Measurements from ENCODE around the gene PLEKHO2. TPM values are rescaled to one million over a fixed set of nuclear protein-coding genes. Genes with fewer than 3 reads are reported as not detected.

PLEKHO2 gene
- total and polyA plus RNA-seq, 2 of the 13 experiments (the other 11 are each of a cell fraction or from before 2014, with no cell fraction given): 3.8 to 4.8 TPM

DNA sequence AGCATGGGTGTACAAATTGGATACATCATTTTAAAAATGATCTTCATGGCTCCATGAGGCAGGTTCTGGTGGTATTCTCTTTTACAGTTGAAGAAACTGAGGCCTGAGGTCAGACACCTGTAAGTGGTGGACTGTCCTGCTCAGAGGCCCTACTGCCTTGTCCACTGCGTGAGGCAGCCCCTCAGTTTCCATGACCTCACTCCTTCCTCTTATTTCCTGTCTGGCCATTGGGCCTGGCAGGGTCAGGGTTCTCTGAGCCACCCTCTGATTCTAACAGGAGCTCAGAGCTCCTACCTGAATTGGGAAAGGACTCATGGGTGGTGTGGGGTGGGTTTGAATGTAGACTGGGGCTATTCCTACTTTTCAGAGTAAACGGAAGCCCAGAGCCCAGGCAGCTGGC lies 17.5 kb downstream of the PLEKHO2 start:
- no peaks in the 10 kb centered on the region for H3K9me3 ChIP-seq (ENCODE audit: low read length)
- WGBS (ENCODE audit: low lambda C conversion rate): 100% methylated on average over 2 of the region's 2 CpGs
- in situ Hi-C loops (cut with HindIII; ENCODE audit: extremely low pct_ligation_motif_present, low pct_unique_long_range_greater_than_20kb) (no loop called here), intact Hi-C loops (cut with micrococcal nuclease; ENCODE audit: unreplicated experiment) (no loop called here)
- BruUV-seq (replicated peaks): no TSS peak
- H4K20me1 ChIP-seq (ENCODE audit: insufficient read depth, low read length): no peaks in the 10 kb centered on the region
- H2AFZ ChIP-seq (ENCODE audit: low read length): no peak overlapping the region
- no peak overlapping the region for H3K9ac ChIP-seq (ENCODE audit: insufficient read depth, low read depth, low read length)
- ChIA-PET POLR2A (no interaction called here), CTCF (ENCODE audit: low intra/inter-chr PET ratio, low total read pairs) (no interaction called here)
- H3K4me3 ChIP-seq (replicated peaks in 1 of 3; ENCODE audit: insufficient read depth in 1 of 3, low read depth in 2 of 3, low read length in 3 of 3): no peak overlapping the region
- peaks cover 13 to 28% of the 10 kb centered on the region in 2 experiments; a peak in 4 of 5 replicates for H3K36me3 ChIP-seq (replicated peaks in 1 of 2; ENCODE audit: control insufficient read depth in 1 of 2, insufficient read depth in 2 of 2, low read length in 2 of 2)
- no peak overlapping the region for H3K4me2 ChIP-seq (ENCODE audit: low read depth, low read length)
- DNase-seq (ENCODE audit: low spot score) (no peak), FAIRE-seq (no peak), ATAC-seq (no peak)
- H3K27ac ChIP-seq (ENCODE audit: extremely low read length, insufficient read depth, low read length): no peak overlapping the region
- TF ChIP-seq ZNF703 (CRISPR knock-in tag; IDR thresholded peaks at IDR 0.05; ENCODE audit: borderline replicate concordance) (no peak), ZFY (CRISPR knock-in tag; IDR thresholded peaks at IDR 0.05) (no peak)
- no peaks in the 10 kb centered on the region for H3K27me3 ChIP-seq (ENCODE audit: control insufficient read depth in 1 of 2, insufficient read depth in 2 of 2, low read length in 2 of 2)
- H3K4me1 ChIP-seq (ENCODE audit: insufficient read depth, low read length): peaks cover 17% of the 10 kb centered on the region
- no peaks in the 10 kb centered on the region for H3K79me2 ChIP-seq (ENCODE audit: insufficient read depth, low read length)

DNA sequence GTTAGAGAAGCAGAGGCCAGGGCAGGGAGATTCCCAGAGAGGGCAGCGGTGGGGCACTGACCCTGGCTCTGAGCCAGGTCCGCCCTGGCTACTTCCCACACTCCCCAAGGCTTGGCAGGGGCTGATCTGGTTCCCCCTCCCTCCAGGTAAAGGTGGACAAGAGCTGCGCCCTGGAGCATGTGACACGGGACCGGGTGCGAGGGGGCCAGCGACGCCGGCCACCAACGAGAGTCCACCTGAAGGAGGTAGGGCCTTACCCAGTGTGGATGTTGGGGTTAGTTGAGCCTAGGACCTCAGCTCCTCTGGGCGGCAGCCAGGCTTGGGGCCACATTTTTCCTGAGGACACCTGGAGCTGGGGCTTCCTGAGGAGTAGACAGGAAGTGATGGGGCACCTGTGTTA lies 19.6 kb downstream of the PLEKHO2 start:
- intact Hi-C loops (cut with micrococcal nuclease; ENCODE audit: unreplicated experiment): no loop called here
- H3K9me3 ChIP-seq (ENCODE audit: low read length): no peaks in the 10 kb centered on the region
- H3K36me3 ChIP-seq (replicated peaks in 1 of 2; ENCODE audit: control insufficient read depth in 1 of 2, insufficient read depth in 2 of 2, low read length in 2 of 2): peaks cover 15 to 22% of the 10 kb centered on the region in 2 experiments; a peak in 4 of 5 replicates
- no peaks in the 10 kb centered on the region for H4K20me1 ChIP-seq (ENCODE audit: insufficient read depth, low read length)
- H3K4me1 ChIP-seq (ENCODE audit: insufficient read depth, low read length): peaks cover 13% of the 10 kb centered on the region
- in situ Hi-C loops (cut with HindIII; ENCODE audit: extremely low pct_ligation_motif_present, low pct_unique_long_range_greater_than_20kb): no loop called here
- FAIRE-seq (no peak), DNase-seq (ENCODE audit: low spot score) (no peak), ATAC-seq (no peak)
- ChIA-PET POLR2A (no interaction called here), CTCF (ENCODE audit: low intra/inter-chr PET ratio, low total read pairs) (no interaction called here)
- WGBS (ENCODE audit: low lambda C conversion rate): 96% methylated on average over 4 of the region's 11 CpGs
- no peak overlapping the region for H3K4me2 ChIP-seq (ENCODE audit: low read depth, low read length)
- H3K27me3 ChIP-seq (ENCODE audit: control insufficient read depth in 1 of 2, insufficient read depth in 2 of 2, low read length in 2 of 2): no peaks in the 10 kb centered on the region
- no peaks in the 10 kb centered on the region for H3K79me2 ChIP-seq (ENCODE audit: insufficient read depth, low read length)
- no peak overlapping the region for H3K27ac ChIP-seq (ENCODE audit: extremely low read length, insufficient read depth, low read length)
- H2AFZ ChIP-seq (ENCODE audit: low read length): no peak overlapping the region
- H3K4me3 ChIP-seq (replicated peaks in 1 of 3; ENCODE audit: insufficient read depth in 1 of 3, low read depth in 2 of 3, low read length in 3 of 3): no peak overlapping the region
- no peak for TF ChIP-seq SATB2 (CRISPR knock-in tag; IDR thresholded peaks at IDR 0.05)
- TF ChIP-seq GABPA (IDR thresholded peaks at IDR 0.05; ENCODE audit: low read depth, low read length): no peak
- peak; percentile 36; the same call in 1 of the 2 replicates for TF ChIP-seq GABPA (CRISPR knock-in tag; IDR thresholded peaks at IDR 0.05; ENCODE audit: low read depth)
- no TSS peak for BruUV-seq (replicated peaks)
- no peak overlapping the region for H3K9ac ChIP-seq (ENCODE audit: insufficient read depth, low read depth, low read length)
